Measurements from ENCODE around the gene ZNF570. TPM values are rescaled to one million over a fixed set of nuclear protein-coding genes. Genes with fewer than 3 reads are reported as not detected.

The ZNF570 gene
- total and polyA plus RNA-seq, 2 of the 13 experiments (the other 11 are each of a cell fraction or from before 2014, with no cell fraction given) = 1.0 to 4.4 TPM

DNA sequence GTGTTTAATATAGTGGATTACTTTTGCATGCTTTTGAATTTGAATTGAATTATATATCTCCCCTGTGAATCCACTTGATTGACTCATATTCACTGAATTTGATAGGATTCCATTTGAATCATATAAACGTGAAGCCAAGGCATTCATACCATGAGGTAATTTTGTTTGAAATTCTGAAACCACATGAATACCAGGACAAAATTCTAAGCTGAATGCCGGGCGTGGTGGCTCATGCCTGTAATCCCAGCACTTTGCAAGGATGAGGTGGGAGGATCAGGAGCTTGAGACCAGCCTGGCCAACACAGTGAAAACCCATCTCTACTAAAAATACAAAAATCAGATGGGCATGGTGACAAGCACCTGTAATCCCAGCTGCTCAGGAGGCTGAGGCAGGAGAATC is 42.0 kb downstream of the ZNF570 start:
- no peaks in the 10 kb centered on the region for H4K20me1 ChIP-seq (ENCODE audit: insufficient read depth, low read length)
- DNase-seq (ENCODE audit: low spot score) (no peak), ATAC-seq (no peak), FAIRE-seq (no peak)
- H3K27me3 ChIP-seq (ENCODE audit: control insufficient read depth in 1 of 2, insufficient read depth in 2 of 2, low read length in 2 of 2) = no peaks in the 10 kb centered on the region
- no peak overlapping the region for H2AFZ ChIP-seq (ENCODE audit: low read length)
- WGBS (ENCODE audit: low lambda C conversion rate) = 16% methylated on average over 3 of the region's 3 CpGs
- in situ Hi-C loops (cut with HindIII; ENCODE audit: extremely low pct_ligation_motif_present, low pct_unique_long_range_greater_than_20kb) = no loop called here
- H3K36me3 ChIP-seq (replicated peaks in 1 of 2; ENCODE audit: control insufficient read depth in 1 of 2, insufficient read depth in 2 of 2, low read length in 2 of 2) = no peaks in the 10 kb centered on the region
- intact Hi-C loops (cut with micrococcal nuclease; ENCODE audit: unreplicated experiment) = no loop called here
- H3K79me2 ChIP-seq (ENCODE audit: insufficient read depth, low read length) = no peaks in the 10 kb centered on the region
- no peak overlapping the region for H3K4me3 ChIP-seq (replicated peaks in 1 of 3; ENCODE audit: insufficient read depth in 1 of 3, low read depth in 2 of 3, low read length in 3 of 3)
- BruUV-seq (replicated peaks) = no TSS peak
- no peaks in the 10 kb centered on the region for H3K4me1 ChIP-seq (ENCODE audit: insufficient read depth, low read length)
- POLR2A ChIA-PET = no interaction called here
- CTCF ChIA-PET (ENCODE audit: low intra/inter-chr PET ratio, low total read pairs) = no interaction called here
- no peak for TF ChIP-seq ZFP62 (CRISPR knock-in tag; IDR thresholded peaks at IDR 0.05)
- TF ChIP-seq ZNF253 (CRISPR knock-in tag; IDR thresholded peaks at IDR 0.05; ENCODE audit: borderline replicate concordance) = no peak
- TF ChIP-seq, protein P1, sequence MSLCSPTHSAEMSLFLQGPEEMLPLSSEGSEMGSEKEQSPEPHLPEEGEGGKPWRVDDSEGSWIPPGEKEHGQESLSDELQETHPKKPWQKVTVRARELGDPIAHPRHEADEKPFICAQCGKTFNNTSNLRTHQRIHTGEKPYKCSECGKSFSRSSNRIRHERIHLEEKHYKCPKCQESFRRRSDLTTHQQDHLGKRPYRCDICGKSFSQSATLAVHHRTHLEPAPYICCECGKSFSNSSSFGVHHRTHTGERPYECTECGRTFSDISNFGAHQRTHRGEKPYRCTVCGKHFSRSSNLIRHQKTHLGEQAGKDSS (CRISPR knock-in tag; IDR thresholded peaks at IDR 0.05; ENCODE audit: borderline replicate concordance, low read depth) = no peak
- TF ChIP-seq, protein P2, sequence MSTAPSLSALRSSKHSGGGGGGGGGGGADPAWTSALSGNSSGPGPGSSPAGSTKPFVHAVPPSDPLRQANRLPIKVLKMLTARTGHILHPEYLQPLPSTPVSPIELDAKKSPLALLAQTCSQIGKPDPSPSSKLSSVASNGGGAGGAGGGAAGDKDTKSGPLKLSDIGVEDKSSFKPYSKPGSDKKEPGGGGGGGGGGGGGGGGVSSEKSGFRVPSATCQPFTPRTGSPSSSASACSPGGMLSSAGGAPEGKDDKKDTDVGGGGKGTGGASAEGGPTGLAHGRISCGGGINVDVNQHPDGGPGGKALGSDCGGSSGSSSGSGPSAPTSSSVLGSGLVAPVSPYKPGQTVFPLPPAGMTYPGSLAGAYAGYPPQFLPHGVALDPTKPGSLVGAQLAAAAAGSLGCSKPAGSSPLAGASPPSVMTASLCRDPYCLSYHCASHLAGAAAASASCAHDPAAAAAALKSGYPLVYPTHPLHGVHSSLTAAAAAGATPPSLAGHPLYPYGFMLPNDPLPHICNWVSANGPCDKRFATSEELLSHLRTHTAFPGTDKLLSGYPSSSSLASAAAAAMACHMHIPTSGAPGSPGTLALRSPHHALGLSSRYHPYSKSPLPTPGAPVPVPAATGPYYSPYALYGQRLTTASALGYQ (CRISPR knock-in tag; IDR thresholded peaks at IDR 0.05) = no peak
- TF ChIP-seq, protein P3, sequence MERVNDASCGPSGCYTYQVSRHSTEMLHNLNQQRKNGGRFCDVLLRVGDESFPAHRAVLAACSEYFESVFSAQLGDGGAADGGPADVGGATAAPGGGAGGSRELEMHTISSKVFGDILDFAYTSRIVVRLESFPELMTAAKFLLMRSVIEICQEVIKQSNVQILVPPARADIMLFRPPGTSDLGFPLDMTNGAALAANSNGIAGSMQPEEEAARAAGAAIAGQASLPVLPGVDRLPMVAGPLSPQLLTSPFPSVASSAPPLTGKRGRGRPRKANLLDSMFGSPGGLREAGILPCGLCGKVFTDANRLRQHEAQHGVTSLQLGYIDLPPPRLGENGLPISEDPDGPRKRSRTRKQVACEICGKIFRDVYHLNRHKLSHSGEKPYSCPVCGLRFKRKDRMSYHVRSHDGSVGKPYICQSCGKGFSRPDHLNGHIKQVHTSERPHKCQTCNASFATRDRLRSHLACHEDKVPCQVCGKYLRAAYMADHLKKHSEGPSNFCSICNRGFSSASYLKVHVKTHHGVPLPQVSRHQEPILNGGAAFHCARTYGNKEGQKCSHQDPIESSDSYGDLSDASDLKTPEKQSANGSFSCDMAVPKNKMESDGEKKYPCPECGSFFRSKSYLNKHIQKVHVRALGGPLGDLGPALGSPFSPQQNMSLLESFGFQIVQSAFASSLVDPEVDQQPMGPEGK (CRISPR knock-in tag; IDR thresholded peaks at IDR 0.05) = no peak
- TF ChIP-seq FOXO1 (CRISPR knock-in tag; IDR thresholded peaks at IDR 0.05) = no peak
- no peak for TF ChIP-seq ZNF629 (CRISPR knock-in tag; conservative IDR thresholded peaks at IDR 0.05)
- TF ChIP-seq PRMT3 (CRISPR knock-in tag; IDR thresholded peaks at IDR 0.05; ENCODE audit: borderline replicate concordance, low read depth) = no peak
- no peak for TF ChIP-seq ZNF350 (CRISPR knock-in tag; IDR thresholded peaks at IDR 0.05; ENCODE audit: borderline replicate concordance, low read depth)
- no peak for TF ChIP-seq TP53 (CRISPR knock-in tag; conservative IDR thresholded peaks at IDR 0.05)
- no peak for TF ChIP-seq ZNF790 (CRISPR knock-in tag; IDR thresholded peaks at IDR 0.05; ENCODE audit: borderline replicate concordance)
- no peak for TF ChIP-seq NFYC (CRISPR knock-in tag; IDR thresholded peaks at IDR 0.05)
- no peak overlapping the region for H3K9ac ChIP-seq (ENCODE audit: insufficient read depth, low read depth, low read length)
- H3K9me3 ChIP-seq (ENCODE audit: low read length) = peaks cover 83% of the 10 kb centered on the region
- H3K27ac ChIP-seq (ENCODE audit: extremely low read length, insufficient read depth, low read length) = no peak overlapping the region
- no peak overlapping the region for H3K4me2 ChIP-seq (ENCODE audit: low read depth, low read length)
